Liver (tissue), 9 donors: ENCODE measurements around the gene FSTL1. TPM values are rescaled to one million over a fixed set of nuclear protein-coding genes. Genes with fewer than 3 reads are reported as not detected.

Source experiments
- DNase-seq: peaks from one replicate; pipeline ENCODE4 v3.0.0-alpha.2; 2017; ENCODE audit warnings: low spot score
- H3K27ac ChIP-seq, 2 donors: one replicate each; pipeline ENCODE4 v1.7.0; 2013; ENCODE audit warnings: inconsistent platforms in 2 of 2, low read length in 2 of 2, control low read depth in 1 of 2, low read depth in 1 of 2, mild to moderate bottlenecking in 1 of 2
- H3K27me3 ChIP-seq, 4 donors: one replicate each; pipeline versions ENCODE4 v1.6.1 to v1.7.0; 2013; ENCODE audit warnings: low read length in 3 of 4, inconsistent platforms in 1 of 4, mild to moderate bottlenecking in 1 of 4, moderate library complexity in 1 of 4; ENCODE audit not compliant: control insufficient read depth in 4 of 4, insufficient read depth in 4 of 4
- H3K36me3 ChIP-seq, 4 donors: one replicate each; pipeline versions ENCODE4 v1.6.1 to v1.7.0; 2013; ENCODE audit warnings: low read length in 3 of 4, mild to moderate bottlenecking in 3 of 4, low read depth in 1 of 4, moderate library complexity in 1 of 4; ENCODE audit not compliant: control insufficient read depth in 4 of 4, insufficient read depth in 3 of 4
- H3K4me1 ChIP-seq, 4 donors: one replicate each; pipeline versions ENCODE4 v1.6.1 to v1.7.0; 2013; ENCODE audit warnings: low read length in 3 of 4, mild to moderate bottlenecking in 3 of 4, moderate library complexity in 1 of 4; ENCODE audit not compliant: control insufficient read depth in 4 of 4, insufficient read depth in 4 of 4
- H3K4me3 ChIP-seq, 3 donors: one replicate each; pipeline versions ENCODE4 v1.6.1 to v1.7.0; 2013; ENCODE audit warnings: low read length in 3 of 3, control low read depth in 1 of 3, low read depth in 1 of 3, mild to moderate bottlenecking in 1 of 3
- H3K9ac ChIP-seq, 2 donors: one replicate each; pipeline ENCODE4 v1.7.0; 2013; ENCODE audit warnings: low read length in 2 of 2, mild to moderate bottlenecking in 2 of 2, moderate library complexity in 2 of 2, control low read depth in 1 of 2, low read depth in 1 of 2
- H3K9me3 ChIP-seq, 4 donors: one replicate each; pipeline versions ENCODE4 v1.6.1 to v1.7.0; 2013; ENCODE audit warnings: low read length in 3 of 4; ENCODE audit not compliant: control insufficient read depth in 4 of 4
- CTCF ChIP-seq: fragments of 150-350 bp; IDR thresholded peaks from 2 replicates; pipeline ENCODE4 v1.5.1; 2017; ENCODE audit warnings: improper control_type of control experiment, low read depth, low read length; ENCODE audit not compliant: missing input control
- EGR1 ChIP-seq, 2 donors: IDR thresholded peaks; 2 replicates each; pipeline ENCODE4 v1.6.1; 2016 to 2018; ENCODE audit warnings: antibody characterized with exemption in 2 of 2, low read depth in 2 of 2
- FOXA1 ChIP-seq: IDR thresholded peaks from 2 replicates; pipeline ENCODE4 v1.6.1; 2016; ENCODE audit warnings: antibody characterized with exemption
- FOXA2 ChIP-seq: IDR thresholded peaks from 2 replicates; pipeline ENCODE4 v1.6.1; 2016; ENCODE audit warnings: antibody characterized with exemption
- HNF4G ChIP-seq: IDR thresholded peaks from 2 replicates; pipeline ENCODE4 v1.6.1; 2016; ENCODE audit warnings: antibody characterized with exemption
- JUND ChIP-seq, 2 donors: IDR thresholded peaks; 2 replicates each; pipeline ENCODE4 v1.6.1; 2016; ENCODE audit warnings: antibody characterized with exemption in 2 of 2
- RAD21 ChIP-seq, 2 donors: IDR thresholded peaks; 2 replicates each; pipeline ENCODE4 v1.6.1; 2016; ENCODE audit warnings: antibody characterized with exemption in 2 of 2, mild to moderate bottlenecking in 2 of 2
- REST ChIP-seq: IDR thresholded peaks from 2 replicates; pipeline ENCODE4 v1.6.1; 2016; ENCODE audit warnings: antibody characterized with exemption, mild to moderate bottlenecking
- RXRA ChIP-seq, 2 donors: IDR thresholded peaks; 2 replicates each; pipeline ENCODE4 v1.6.1; 2017 to 2018; ENCODE audit warnings: antibody characterized with exemption in 2 of 2, mild to moderate bottlenecking in 1 of 2
- SP1 ChIP-seq: IDR thresholded peaks from 2 replicates; pipeline ENCODE4 v1.6.1; 2018; ENCODE audit warnings: antibody characterized with exemption, mild to moderate bottlenecking
- YY1 ChIP-seq: IDR thresholded peaks from 2 replicates; pipeline ENCODE4 v1.6.1; 2016; ENCODE audit warnings: antibody characterized with exemption, mild to moderate bottlenecking
- ZBTB33 ChIP-seq: IDR thresholded peaks from 2 replicates; pipeline ENCODE4 v1.6.1; 2016; ENCODE audit warnings: antibody characterized with exemption
- WGBS: extraction: QIAGEN DNeasy Blood & Tissue Kit; methylation state at CpG from one replicate; pipeline ENCODE4 v1.1.7; 2013; 5-methylcytosine and 5-hydroxymethylcytosine counted together
- polyA plus RNA-seq, 2 donors: library from polyadenylated mRNA; stranded (reverse) in 1 of 2; unstranded in 1 of 2; fragments of 200-250 nt in 1 of 2; fragments of >200 nt in 1 of 2; fragmentation: Nextera tagmentation in 1 of 2; extraction: Ambion mirVana in 1 of 2; gene quantifications; one replicate each; pipeline versions ENCODE4 v1.2.1 to v1.2.3, GENCODE V29; 2013 to 2015
- total RNA-seq, 2 donors: library from RNA; depleted of rRNA; stranded (reverse); fragments of >200 nt; gene quantifications; one replicate each; pipeline ENCODE4 v1.2.3, GENCODE V29; 2014
- donor health status: healthy.
- donor health status: healthy.
- donor health status: healthy.
- donor health status: healthy.
- donor health status: healthy.

The FSTL1 gene
- total and polyA plus RNA-seq, 4 donors, result 9.6 to 67.5 (median 24.6) TPM

GRCh38 chr3:120488296-120488695 lies 37.5 kb upstream of the FSTL1 start:
- H3K4me3 ChIP-seq, result no peak overlapping the region
- H3K36me3 ChIP-seq, result no peaks in the 10 kb centered on the region
- 87% methylated on average over 3 of the region's 3 CpGs for WGBS
- DNase-seq, result no peak
- no peaks in the 10 kb centered on the region for H3K27me3 ChIP-seq
- H3K27ac ChIP-seq, result no peak overlapping the region
- H3K9me3 ChIP-seq, result no peaks in the 10 kb centered on the region
- H3K4me1 ChIP-seq, result no peaks in the 10 kb centered on the region
- no peak overlapping the region for H3K9ac ChIP-seq
- TF ChIP-seq RXRA (IDR thresholded peaks at IDR 0.05) (no peak), SP1 (no peak), REST (no peak), YY1 (no peak), RAD21 (IDR thresholded peaks at IDR 0.05) (no peak), JUND (IDR thresholded peaks at IDR 0.05) (no peak), ZBTB33 (no peak), CTCF (no peak), HNF4G (no peak), FOXA2 (no peak)

- no peaks in the 10 kb centered on the region for H3K27me3 ChIP-seq
- 82% methylated on average over 3 of the region's 3 CpGs for WGBS
- DNase-seq, result no peak
- H3K4me1 ChIP-seq, result no peaks in the 10 kb centered on the region
- H3K27ac ChIP-seq, result no peak overlapping the region
- TF ChIP-seq YY1, result no peak
- TF ChIP-seq ZBTB33, result no peak
- no peak for TF ChIP-seq RXRA (IDR thresholded peaks at IDR 0.05)
- TF ChIP-seq EGR1 (IDR thresholded peaks at IDR 0.05; ENCODE audit: low read depth in 2 of 2), result no peak
- no peak for TF ChIP-seq JUND (IDR thresholded peaks at IDR 0.05)
- TF ChIP-seq FOXA1, result no peak
- no peak for TF ChIP-seq SP1
- TF ChIP-seq HNF4G, result no peak
- H3K9ac ChIP-seq, result no peak overlapping the region
- H3K9me3 ChIP-seq, result no peaks in the 10 kb centered on the region
- H3K36me3 ChIP-seq, result no peaks in the 10 kb centered on the region
- H3K4me3 ChIP-seq, result no peak overlapping the region
Measured at GRCh38 chr3:120487191-120487650, 36.4 kb upstream of the FSTL1 start.
